Astrocyte (in vitro differentiated cells and primary cell): Measurements from ENCODE around the gene SEMG2. TPM values are rescaled to one million over a fixed set of nuclear protein-coding genes. Genes with fewer than 3 reads are reported as not detected.

Source experiments
- DNase-seq: peaks from one replicate; pipeline ENCODE4 v3.0.0-alpha.2; 2010; ENCODE audit warnings: low read depth
- FAIRE-seq: peaks from 2 replicates; lab custom pipeline; 2011; peaks lifted over from hg19 to GRCh38; lab: Jason Lieb, UNC
- H2AFZ ChIP-seq: 2 replicates; pipeline ENCODE4 v1.6.0; 2012; ENCODE audit warnings: low read depth, low read length, inconsistent platforms
- H3K27ac ChIP-seq: 2 replicates; pipeline ENCODE4 v1.5.1; 2011; ENCODE audit warnings: low read depth, low read length, inconsistent platforms
- H3K27me3 ChIP-seq: 2 replicates; pipeline ENCODE4 v1.6.0; 2011; ENCODE audit warnings: low read length, inconsistent platforms; ENCODE audit not compliant: insufficient read depth
- H3K36me3 ChIP-seq: 2 replicates; pipeline ENCODE4 v1.5.1; 2011; ENCODE audit warnings: low read length, inconsistent platforms; ENCODE audit not compliant: insufficient read depth
- H3K4me1 ChIP-seq: 2 replicates; pipeline ENCODE4 v1.5.1; 2011; ENCODE audit warnings: low read length, inconsistent platforms; ENCODE audit not compliant: insufficient read depth
- H3K4me2 ChIP-seq: 2 replicates; pipeline ENCODE4 v1.6.0; 2012; ENCODE audit warnings: low read length, inconsistent platforms
- H3K4me3 ChIP-seq: 2 replicates; pipeline ENCODE4 v1.5.1; 2011; ENCODE audit warnings: low read depth, mild to moderate bottlenecking, low read length, inconsistent platforms; ENCODE audit not compliant: insufficient read depth
- H3K79me2 ChIP-seq: 2 replicates; pipeline ENCODE4 v1.6.0; 2012; ENCODE audit warnings: mild to moderate bottlenecking, low read length, inconsistent platforms; ENCODE audit not compliant: insufficient read depth
- H3K9ac ChIP-seq: 2 replicates; pipeline ENCODE4 v1.6.0; 2012; ENCODE audit warnings: mild to moderate bottlenecking, low read length, inconsistent platforms
- H3K9me3 ChIP-seq: 2 replicates; pipeline ENCODE4 v1.5.1; 2012; ENCODE audit warnings: low read depth, mild to moderate bottlenecking, low read length, inconsistent platforms; ENCODE audit not compliant: insufficient read depth
- H4K20me1 ChIP-seq: 2 replicates; pipeline ENCODE4 v1.6.0; 2012; ENCODE audit warnings: low read length, inconsistent platforms; ENCODE audit not compliant: insufficient read depth
- H3K27ac Mint-ChIP-seq: one replicate; pipeline ENCODE4 v1.8.0; 2021; ENCODE audit warnings: mild to moderate bottlenecking, mixed read lengths; ENCODE audit not compliant: unreplicated experiment
- H3K27me3 Mint-ChIP-seq: one replicate; pipeline ENCODE4 v1.8.0; 2021; ENCODE audit warnings: low read depth, mixed read lengths; ENCODE audit not compliant: unreplicated experiment
- H3K36me3 Mint-ChIP-seq: one replicate; pipeline ENCODE4 v1.8.0; 2021; ENCODE audit warnings: low read depth, mixed read lengths; ENCODE audit not compliant: unreplicated experiment
- H3K4me1 Mint-ChIP-seq: one replicate; pipeline ENCODE4 v1.8.0; 2021; ENCODE audit warnings: low read depth, mixed read lengths; ENCODE audit not compliant: unreplicated experiment
- H3K4me3 Mint-ChIP-seq: one replicate; pipeline ENCODE4 v1.8.0; 2021; ENCODE audit warnings: mild to moderate bottlenecking, moderate library complexity, mixed read lengths; ENCODE audit not compliant: unreplicated experiment
- H3K9me3 Mint-ChIP-seq: one replicate; pipeline ENCODE4 v1.8.0; 2021; ENCODE audit warnings: mild to moderate bottlenecking, mixed read lengths; ENCODE audit not compliant: unreplicated experiment
- CTCF ChIP-seq: IDR thresholded peaks from 2 replicates; pipeline ENCODE4 v1.5.1; 2011; ENCODE audit warnings: low read depth, mild to moderate bottlenecking, inconsistent platforms, low read length, moderate library complexity; ENCODE audit not compliant: insufficient read depth
- EZH2 ChIP-seq: IDR thresholded peaks from 2 replicates; pipeline ENCODE4 v1.6.1; 2012; ENCODE audit warnings: mild to moderate bottlenecking, low read length, inconsistent platforms; ENCODE audit not compliant: insufficient read depth
- total RNA-seq: library from RNA; stranded (reverse); gene quantifications from 2 replicates; pipeline ENCODE4 v1.2.1, GENCODE V29; 2021

Gene SEMG2
- total RNA-seq, 1 donor from 2014 or later, result not detected

- Mint-ChIP-seq H3K9me3 (no peaks in the 10 kb centered on the region), H3K4me1 (no peaks in the 10 kb centered on the region), H3K4me3 (no peak overlapping the region), H3K27me3 (peaks cover 7% of the 10 kb centered on the region), H3K36me3 (no peaks in the 10 kb centered on the region), H3K27ac (no peak overlapping the region)
- no peaks in the 10 kb centered on the region for H3K79me2 ChIP-seq
- DNase-seq, result no peak
- no peaks in the 10 kb centered on the region for H3K27me3 ChIP-seq
- H3K9me3 ChIP-seq, result no peaks in the 10 kb centered on the region
- no peak overlapping the region for H3K4me3 ChIP-seq
- no peaks in the 10 kb centered on the region for H3K4me1 ChIP-seq
- H4K20me1 ChIP-seq, result no peaks in the 10 kb centered on the region
- FAIRE-seq, result no peak
- no peak overlapping the region for H3K9ac ChIP-seq
- no peak overlapping the region for H3K4me2 ChIP-seq
- H3K36me3 ChIP-seq, result no peaks in the 10 kb centered on the region
- no peak overlapping the region for H3K27ac ChIP-seq
- no peak overlapping the region for H2AFZ ChIP-seq
- TF ChIP-seq EZH2 (no peak), CTCF (no peak)
These were observed 2.5 kb upstream of the SEMG2 start for GRCh38 chr20:45218636-45219035.

- peaks cover 19% of the 10 kb centered on the region for H3K27me3 Mint-ChIP-seq
- Histone ChIP-seq H3K79me2 (no peaks in the 10 kb centered on the region), H3K9ac (no peak overlapping the region), H3K4me2 (no peak overlapping the region), H4K20me1 (no peaks in the 10 kb centered on the region), H3K4me3 (no peak overlapping the region), H3K4me1 (no peaks in the 10 kb centered on the region), H3K27me3 (no peaks in the 10 kb centered on the region), H3K9me3 (no peaks in the 10 kb centered on the region), H3K27ac (no peak overlapping the region), H3K36me3 (no peaks in the 10 kb centered on the region), H2AFZ (no peak overlapping the region)
- no peaks in the 10 kb centered on the region for H3K36me3 Mint-ChIP-seq
- H3K27ac Mint-ChIP-seq, result no peak overlapping the region
- DNase-seq (no peak), FAIRE-seq (no peak)
- H3K4me3 Mint-ChIP-seq, result no peak overlapping the region
- no peaks in the 10 kb centered on the region for H3K9me3 Mint-ChIP-seq
- TF ChIP-seq EZH2 (no peak), CTCF (no peak)
- H3K4me1 Mint-ChIP-seq, result no peaks in the 10 kb centered on the region
These were observed 2.0 kb downstream of the SEMG2 start for GRCh38 chr20:45223136-45223535.

- no peak overlapping the region for H3K4me3 ChIP-seq
- H3K36me3 ChIP-seq, result no peaks in the 10 kb centered on the region
- Mint-ChIP-seq H3K27ac (no peak overlapping the region), H3K27me3 (peaks cover 14% of the 10 kb centered on the region), H3K36me3 (no peaks in the 10 kb centered on the region), H3K9me3 (no peaks in the 10 kb centered on the region), H3K4me1 (no peaks in the 10 kb centered on the region), H3K4me3 (no peak overlapping the region)
- DNase-seq (no peak), FAIRE-seq (no peak)
- no peaks in the 10 kb centered on the region for H3K79me2 ChIP-seq
- no peaks in the 10 kb centered on the region for H3K4me1 ChIP-seq
- no peak overlapping the region for H2AFZ ChIP-seq
- TF ChIP-seq EZH2 (no peak), CTCF (no peak)
- no peak overlapping the region for H3K4me2 ChIP-seq
- no peaks in the 10 kb centered on the region for H4K20me1 ChIP-seq
- H3K9ac ChIP-seq, result no peak overlapping the region
- H3K27me3 ChIP-seq, result no peaks in the 10 kb centered on the region
- no peaks in the 10 kb centered on the region for H3K9me3 ChIP-seq
- H3K27ac ChIP-seq, result no peak overlapping the region
These were observed 5.1 kb downstream of the SEMG2 start for GRCh38 chr20:45226287-45226686.
